Smooth muscle cell (in vitro differentiated cells): Measurements from ENCODE around the gene STH. TPM values are rescaled to one million over a fixed set of nuclear protein-coding genes. Genes with fewer than 3 reads are reported as not detected.

Experiments
- DNase-seq: peaks from one replicate; lab custom pipeline; 2025; ENCODE audit not compliant: unreplicated experiment; lab: John Stamatoyannopoulos, UW
- H2AFZ ChIP-seq: fragments of 200-600 bp; sonication (generic); 2 replicates; pipeline ENCODE4 v1.6.0; 2016; ENCODE audit warnings: antibody characterized with exemption, low read depth, mild to moderate bottlenecking
- H3F3A ChIP-seq: fragments of 200-600 bp; sonication (generic); 2 replicates; pipeline ENCODE4 v1.6.0; 2017; ENCODE audit warnings: antibody characterized with exemption, low read depth
- H3K27ac ChIP-seq: fragments of 200-600 bp; sonication (generic); 2 replicates; pipeline ENCODE4 v1.5.1; 2016; ENCODE audit warnings: low read depth, mild to moderate bottlenecking
- H3K27me3 ChIP-seq: fragments of 200-600 bp; sonication (generic); 2 replicates; pipeline ENCODE4 v1.6.1; 2016; ENCODE audit warnings: low read depth, mild to moderate bottlenecking
- H3K36me3 ChIP-seq: fragments of 200-600 bp; sonication (generic); 2 replicates; pipeline ENCODE4 v1.5.1; 2016; ENCODE audit warnings: low read depth
- H3K4me1 ChIP-seq: fragments of 200-600 bp; sonication (generic); 2 replicates; pipeline ENCODE4 v1.5.1; 2016; ENCODE audit warnings: low read depth
- H3K4me2 ChIP-seq: fragments of 200-600 bp; sonication (generic); 2 replicates; pipeline ENCODE4 v1.6.0; 2016; ENCODE audit warnings: mild to moderate bottlenecking
- H3K4me3 ChIP-seq: fragments of 200-600 bp; sonication (generic); 2 replicates; pipeline ENCODE4 v1.5.1; 2016; ENCODE audit warnings: mild to moderate bottlenecking
- H3K79me2 ChIP-seq: fragments of 200-600 bp; sonication (generic); 2 replicates; pipeline ENCODE4 v1.6.0; 2016; ENCODE audit warnings: low read depth, mild to moderate bottlenecking
- H3K9ac ChIP-seq: fragments of 200-600 bp; sonication (generic); 2 replicates; pipeline ENCODE4 v1.6.0; 2016; ENCODE audit warnings: low read depth
- H3K9me3 ChIP-seq: fragments of 200-600 bp; sonication (generic); replicated peaks from 2 replicates; pipeline ENCODE4 v1.5.1; 2016; ENCODE audit warnings: low read depth
- H4K20me1 ChIP-seq: fragments of 200-600 bp; sonication (generic); 2 replicates; pipeline ENCODE4 v1.6.0; 2016; ENCODE audit warnings: low read depth
- WGBS: methylation state at CpG from one replicate; pipeline ENCODE4 v1.1.7; 2016; ENCODE audit warnings: low lambda C conversion rate; 5-methylcytosine and 5-hydroxymethylcytosine counted together
- polyA plus RNA-seq: library from polyadenylated mRNA; unstranded; fragments of >200 nt; fragmentation: Nextera tagmentation; extraction: Ambion mirVana; gene quantifications from 2 replicates; pipeline ENCODE4 v1.2.1, GENCODE V29; 2016
- total RNA-seq: library from RNA; depleted of rRNA; stranded (reverse); fragments of >200 nt; gene quantifications from 2 replicates; pipeline ENCODE4 v1.2.3, GENCODE V29; 2014
- TF ChIP-seq, protein P1 (sequence below): fragments of 200-600 bp; sonication (generic); IDR thresholded peaks from 2 replicates; pipeline ENCODE4 v1.5.1; 2017; ENCODE audit warnings: borderline replicate concordance, mild to moderate bottlenecking, antibody characterized with exemption; ENCODE audit not compliant: insufficient read depth, poor library complexity, severe bottlenecking

Gene STH
- total and polyA plus RNA-seq, 2 experiments from 2014 or later, result not detected

DNA sequence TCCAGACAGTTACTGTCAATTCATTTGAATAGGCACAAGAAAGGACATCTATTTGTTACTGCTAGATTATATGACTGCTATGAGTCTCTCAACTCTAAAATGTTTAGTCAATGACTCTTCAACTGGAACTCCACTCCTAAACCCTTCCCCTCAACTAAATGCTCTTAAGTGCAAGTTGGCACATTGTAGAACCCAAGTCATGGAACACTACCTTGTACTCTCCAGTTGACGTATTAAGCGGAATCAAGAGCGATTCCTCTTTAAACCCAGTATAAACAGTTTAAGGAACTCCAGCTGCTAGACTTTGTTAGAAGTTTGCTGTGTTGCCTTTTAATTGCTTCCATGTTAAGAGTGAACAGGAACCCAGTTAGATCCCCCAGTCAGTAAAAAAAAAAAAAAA is 44.6 kb downstream of the STH start:
- H3K4me1 ChIP-seq, result no peaks in the 10 kb centered on the region
- 92% methylated on average over 3 of the region's 3 CpGs for WGBS
- no peak overlapping the region for H3K9ac ChIP-seq
- H3K9me3 ChIP-seq, result no peaks in the 10 kb centered on the region
- peaks cover 19% of the 10 kb centered on the region for H3K79me2 ChIP-seq
- peaks cover 7% of the 10 kb centered on the region for H3F3A ChIP-seq
- H3K27me3 ChIP-seq, result no peaks in the 10 kb centered on the region
- H3K27ac ChIP-seq, result no peak overlapping the region
- no peak overlapping the region for H3K4me2 ChIP-seq
- no peak overlapping the region for H3K4me3 ChIP-seq
- H2AFZ ChIP-seq, result no peak overlapping the region
- H4K20me1 ChIP-seq, result peaks cover 72% of the 10 kb centered on the region
- no peak for DNase-seq
- H3K36me3 ChIP-seq, result peaks cover 11% of the 10 kb centered on the region
- TF ChIP-seq, protein P1, sequence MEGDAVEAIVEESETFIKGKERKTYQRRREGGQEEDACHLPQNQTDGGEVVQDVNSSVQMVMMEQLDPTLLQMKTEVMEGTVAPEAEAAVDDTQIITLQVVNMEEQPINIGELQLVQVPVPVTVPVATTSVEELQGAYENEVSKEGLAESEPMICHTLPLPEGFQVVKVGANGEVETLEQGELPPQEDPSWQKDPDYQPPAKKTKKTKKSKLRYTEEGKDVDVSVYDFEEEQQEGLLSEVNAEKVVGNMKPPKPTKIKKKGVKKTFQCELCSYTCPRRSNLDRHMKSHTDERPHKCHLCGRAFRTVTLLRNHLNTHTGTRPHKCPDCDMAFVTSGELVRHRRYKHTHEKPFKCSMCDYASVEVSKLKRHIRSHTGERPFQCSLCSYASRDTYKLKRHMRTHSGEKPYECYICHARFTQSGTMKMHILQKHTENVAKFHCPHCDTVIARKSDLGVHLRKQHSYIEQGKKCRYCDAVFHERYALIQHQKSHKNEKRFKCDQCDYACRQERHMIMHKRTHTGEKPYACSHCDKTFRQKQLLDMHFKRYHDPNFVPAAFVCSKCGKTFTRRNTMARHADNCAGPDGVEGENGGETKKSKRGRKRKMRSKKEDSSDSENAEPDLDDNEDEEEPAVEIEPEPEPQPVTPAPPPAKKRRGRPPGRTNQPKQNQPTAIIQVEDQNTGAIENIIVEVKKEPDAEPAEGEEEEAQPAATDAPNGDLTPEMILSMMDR, result no peak

DNA sequence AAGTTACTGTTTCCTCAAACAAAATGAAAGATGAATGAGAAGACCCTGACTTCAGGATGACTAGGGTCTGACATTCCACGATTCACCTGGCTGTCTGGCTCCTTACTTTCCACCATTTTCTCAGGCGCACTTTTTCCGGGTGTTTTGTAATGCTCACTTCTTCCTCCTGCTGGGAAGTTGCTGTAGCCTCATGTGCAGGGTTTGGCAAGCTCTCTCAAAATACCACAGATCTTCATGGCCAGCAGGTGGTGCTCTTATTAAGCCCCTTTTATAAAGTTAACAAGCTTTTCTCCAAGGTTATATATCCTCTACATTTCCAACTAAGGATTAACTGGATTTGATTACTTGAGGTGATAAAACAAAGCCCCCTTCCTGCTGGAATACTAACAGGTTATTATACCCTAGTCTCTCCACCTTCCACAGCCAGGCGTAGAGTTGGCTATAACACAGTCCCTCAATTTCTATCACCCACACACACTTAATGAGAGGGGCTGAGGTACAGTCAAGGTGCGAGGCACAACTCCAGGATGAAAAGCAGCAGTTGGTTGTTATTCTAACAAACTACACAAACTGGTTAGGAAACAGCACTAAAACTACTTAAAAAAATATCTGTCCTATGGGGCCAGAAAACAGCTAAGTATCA is 45.4 kb downstream of the STH start:
- peaks cover 7% of the 10 kb centered on the region for H3K36me3 ChIP-seq
- WGBS, result 72% methylated on average over 5 of the region's 5 CpGs
- no peaks in the 10 kb centered on the region for H3K9me3 ChIP-seq
- no peak for DNase-seq
- TF ChIP-seq, protein P1, result peak; percentile 75
- no peaks in the 10 kb centered on the region for H3K27me3 ChIP-seq
- H3K79me2 ChIP-seq, result peaks cover 20% of the 10 kb centered on the region
- no peak overlapping the region for H3K27ac ChIP-seq
- peaks cover 73% of the 10 kb centered on the region for H4K20me1 ChIP-seq
- peaks cover 7% of the 10 kb centered on the region for H3F3A ChIP-seq
- H3K4me2 ChIP-seq, result no peak overlapping the region
- H3K9ac ChIP-seq, result no peak overlapping the region
- no peak overlapping the region for H2AFZ ChIP-seq
- no peak overlapping the region for H3K4me3 ChIP-seq
- H3K4me1 ChIP-seq, result no peaks in the 10 kb centered on the region

- no peaks in the 10 kb centered on the region for H3K27me3 ChIP-seq
- no peak overlapping the region for H3K4me2 ChIP-seq
- H3K4me1 ChIP-seq, result no peaks in the 10 kb centered on the region
- H3K27ac ChIP-seq, result no peak overlapping the region
- no peak overlapping the region for H3K4me3 ChIP-seq
- H4K20me1 ChIP-seq, result peaks cover 70% of the 10 kb centered on the region
- H3K79me2 ChIP-seq, result peaks cover 24% of the 10 kb centered on the region
- no peak for DNase-seq
- peaks cover 7% of the 10 kb centered on the region for H3F3A ChIP-seq
- H3K9ac ChIP-seq, result no peak overlapping the region
- no peaks in the 10 kb centered on the region for H3K9me3 ChIP-seq
- H2AFZ ChIP-seq, result no peak overlapping the region
- TF ChIP-seq, protein P1, result no peak
- peaks cover 5% of the 10 kb centered on the region for H3K36me3 ChIP-seq
- WGBS, result 75% methylated on average over 2 of the region's 2 CpGs
Observed at GRCh38 chr17:46044989-46045388, 45.9 kb downstream of the STH start.

DNA sequence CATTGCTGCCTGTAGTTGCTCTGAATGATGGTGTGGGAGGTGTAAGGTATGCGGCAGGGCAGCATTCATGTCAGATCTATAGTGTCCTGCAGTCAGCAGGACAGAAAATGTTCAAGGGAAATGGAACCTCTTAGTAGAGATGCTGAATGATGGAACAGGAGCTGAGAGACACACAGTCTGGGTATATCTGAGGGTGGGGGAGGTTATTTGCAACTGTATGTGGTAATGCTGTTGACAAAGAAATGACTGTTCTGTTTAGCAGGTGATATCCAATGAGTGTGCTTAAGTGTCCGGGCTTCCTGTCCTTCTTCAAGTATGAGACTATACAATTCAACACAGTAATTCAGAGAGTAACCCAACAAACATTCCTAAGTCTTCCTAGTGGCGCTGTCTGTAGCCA is 46.6 kb downstream of the STH start:
- H4K20me1 ChIP-seq, result peaks cover 70% of the 10 kb centered on the region
- no peaks in the 10 kb centered on the region for H3K9me3 ChIP-seq
- H3K79me2 ChIP-seq, result peaks cover 24% of the 10 kb centered on the region
- no peak overlapping the region for H3K4me3 ChIP-seq
- peaks cover 7% of the 10 kb centered on the region for H3F3A ChIP-seq
- H3K4me1 ChIP-seq, result no peaks in the 10 kb centered on the region
- H3K36me3 ChIP-seq, result peaks cover 9% of the 10 kb centered on the region
- WGBS, result 85% methylated on average over 3 of the region's 3 CpGs
- DNase-seq, result no peak
- TF ChIP-seq, protein P1, result no peak
- H3K27ac ChIP-seq, result peak overlapping the region; percentile 27
- no peak overlapping the region for H2AFZ ChIP-seq
- H3K27me3 ChIP-seq, result no peaks in the 10 kb centered on the region
- H3K4me2 ChIP-seq, result no peak overlapping the region
- no peak overlapping the region for H3K9ac ChIP-seq
